Measurements from ENCODE around the gene CCDC57. TPM values are rescaled to one million over a fixed set of nuclear protein-coding genes. Genes with fewer than 3 reads are reported as not detected.

The CCDC57 gene
- polyA plus RNA-seq, 1 donor (not counting 4 experiments of a cell fraction or from before 2014, with no cell fraction given) = 19.2 TPM

- peak overlapping the region; percentile 27 for H3K4me2 ChIP-seq (ENCODE audit: control insufficient read depth, extremely low read depth, insufficient read depth, low read depth, low read length)
- peaks cover 44% of the 10 kb centered on the region for H3K79me2 ChIP-seq (ENCODE audit: control insufficient read depth, insufficient read depth, low read length)
- peak overlapping the region; percentile 81 for H3K9ac ChIP-seq (ENCODE audit: control insufficient read depth, extremely low read depth, insufficient read depth, low read length)
- no peaks in the 10 kb centered on the region for H3K9me3 ChIP-seq (ENCODE audit: control insufficient read depth, low read depth, low read length)
- H3K4me1 ChIP-seq (ENCODE audit: control insufficient read depth, extremely low read depth, insufficient read depth, low read length) = peaks cover 29% of the 10 kb centered on the region
- no peaks in the 10 kb centered on the region for H3K27me3 ChIP-seq (ENCODE audit: control insufficient read depth, extremely low read depth, insufficient read depth, low read length)
- peak overlapping the region; percentile 63 for H3K27ac ChIP-seq (ENCODE audit: control insufficient read depth, insufficient read depth, low read length)
- DNase-seq (ENCODE audit: low read depth, low spot score) = no peak
- no peaks in the 10 kb centered on the region for H3K9me1 ChIP-seq (ENCODE audit: control insufficient read depth, extremely low read depth, insufficient read depth, low read length)
- H2AFZ ChIP-seq (ENCODE audit: control insufficient read depth, low read length) = no peak overlapping the region
- dilution Hi-C loops (cut with MboI; ENCODE audit: extremely low pct_ligation_motif_present, low sequenced_read_pairs) = no loop called here
- FAIRE-seq = no peak
- TF ChIP-seq EZH2 (IDR thresholded peaks at IDR 0.05; ENCODE audit: low read length) = no peak
- TF ChIP-seq CTCF (optimal IDR thresholded peaks at IDR 0.05 in 1 of 3, IDR thresholded peaks at IDR 0.05 in 1 of 3, conservative IDR thresholded peaks at IDR 0.05 in 1 of 3; ENCODE audit: extremely low read depth in 1 of 3, insufficient read depth in 2 of 3, low read length in 3 of 3) = no peak
- H4K20me1 ChIP-seq (ENCODE audit: control insufficient read depth, extremely low read depth, insufficient read depth, low read length) = peaks cover 28% of the 10 kb centered on the region
- peaks cover 15 to 23% of the 10 kb centered on the region in 2 experiments for H3K36me3 ChIP-seq (ENCODE audit: control insufficient read depth in 2 of 2, extremely low read depth in 1 of 2, insufficient read depth in 2 of 2, low read length in 2 of 2)
- peak overlapping the region; percentile 76 to 85 (median 83) for H3K4me3 ChIP-seq (ENCODE audit: control insufficient read depth in 2 of 3, extremely low read depth in 1 of 3, insufficient read depth in 2 of 3, low read depth in 1 of 3, low read length in 3 of 3)
Observed at GRCh38 chr17:82097919-82098168, 114.8 kb downstream of the CCDC57 start.

- peaks cover 29% of the 10 kb centered on the region for H3K4me1 ChIP-seq (ENCODE audit: control insufficient read depth, extremely low read depth, insufficient read depth, low read length)
- no peak for FAIRE-seq
- H3K4me3 ChIP-seq (ENCODE audit: control insufficient read depth in 2 of 3, extremely low read depth in 1 of 3, insufficient read depth in 2 of 3, low read depth in 1 of 3, low read length in 3 of 3) = peak overlapping the region; percentile 76 to 85 (median 83)
- H3K27ac ChIP-seq (ENCODE audit: control insufficient read depth, insufficient read depth, low read length) = peak overlapping the region; percentile 63
- no peaks in the 10 kb centered on the region for H3K27me3 ChIP-seq (ENCODE audit: control insufficient read depth, extremely low read depth, insufficient read depth, low read length)
- peaks cover 44% of the 10 kb centered on the region for H3K79me2 ChIP-seq (ENCODE audit: control insufficient read depth, insufficient read depth, low read length)
- peak overlapping the region; percentile 93 for H3K4me2 ChIP-seq (ENCODE audit: control insufficient read depth, extremely low read depth, insufficient read depth, low read depth, low read length)
- peaks cover 28% of the 10 kb centered on the region for H4K20me1 ChIP-seq (ENCODE audit: control insufficient read depth, extremely low read depth, insufficient read depth, low read length)
- no peak for TF ChIP-seq CTCF (optimal IDR thresholded peaks at IDR 0.05 in 1 of 3, IDR thresholded peaks at IDR 0.05 in 1 of 3, conservative IDR thresholded peaks at IDR 0.05 in 1 of 3; ENCODE audit: extremely low read depth in 1 of 3, insufficient read depth in 2 of 3, low read length in 3 of 3)
- no peak for TF ChIP-seq EZH2 (IDR thresholded peaks at IDR 0.05; ENCODE audit: low read length)
- DNase-seq (ENCODE audit: low read depth, low spot score) = no peak
- dilution Hi-C loops (cut with MboI; ENCODE audit: extremely low pct_ligation_motif_present, low sequenced_read_pairs) = no loop called here
- no peak overlapping the region for H2AFZ ChIP-seq (ENCODE audit: control insufficient read depth, low read length)
- no peaks in the 10 kb centered on the region for H3K9me3 ChIP-seq (ENCODE audit: control insufficient read depth, low read depth, low read length)
- H3K9me1 ChIP-seq (ENCODE audit: control insufficient read depth, extremely low read depth, insufficient read depth, low read length) = no peaks in the 10 kb centered on the region
- H3K36me3 ChIP-seq (ENCODE audit: control insufficient read depth in 2 of 2, extremely low read depth in 1 of 2, insufficient read depth in 2 of 2, low read length in 2 of 2) = peaks cover 15 to 23% of the 10 kb centered on the region in 2 experiments
- H3K9ac ChIP-seq (ENCODE audit: control insufficient read depth, extremely low read depth, insufficient read depth, low read length) = peak overlapping the region; percentile 81
Observed at GRCh38 chr17:82097184-82097918, 115.3 kb downstream of the CCDC57 start.

Data from keratinocyte (primary cell).